SH-SY5Y (cell line): ENCODE data around the gene DOCK9.

ENCODE experiments used
- GATA2 ChIP-seq: IDR thresholded peaks from 2 replicates; pipeline ENCODE4 v1.6.1; 2011; ENCODE audit warnings: mild to moderate bottlenecking, low read depth, low read length
- GATA3 ChIP-seq: IDR thresholded peaks from 2 replicates; pipeline ENCODE4 v1.6.1; 2011; ENCODE audit warnings: low read depth, mild to moderate bottlenecking, low read length, moderate library complexity

DNA sequence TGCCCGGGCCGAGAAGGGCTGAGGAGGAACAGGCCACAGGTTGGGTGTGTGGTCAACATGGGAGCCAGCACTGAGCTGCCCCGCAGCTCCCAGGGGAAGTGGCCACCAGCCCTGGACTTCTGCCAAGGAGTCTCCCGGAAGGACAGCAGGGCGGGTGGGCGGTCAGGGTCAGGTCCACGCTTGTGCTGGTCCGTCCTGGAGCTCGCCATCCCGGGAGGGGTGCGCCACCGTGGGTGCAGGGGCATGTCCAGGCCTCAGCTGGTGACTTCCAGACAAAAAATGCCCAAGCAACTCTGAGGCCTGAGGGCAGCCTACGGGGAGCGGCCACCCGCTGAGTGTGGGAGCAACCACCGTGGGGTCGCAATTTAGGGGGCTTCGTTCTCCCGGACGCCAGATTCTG is 203.9 kb downstream of the DOCK9 start:
- TF ChIP-seq GATA3 (no peak), GATA2 (no peak)
